GM18511 (cell line): ENCODE results near the gene BCLAF1.

ENCODE experiments used
- ATAC-seq: cut with Tn5 transposase; IDR thresholded peaks from one replicate; pipeline ENCODE4 v1.9.1; 2021; ENCODE audit warnings: mild to moderate bottlenecking, moderate library complexity; ENCODE audit not compliant: unreplicated experiment

The BCLAF1 gene

GRCh38 chr6:136209496-136209895 lies 80.2 kb downstream of the BCLAF1 start:
- no peak for ATAC-seq

GRCh38 chr6:136208783-136209182 lies 80.9 kb downstream of the BCLAF1 start:
- ATAC-seq = no peak
